Uterus (tissue), 4 donors: ENCODE measurements around the gene SERPINA4. TPM values are rescaled to one million over a fixed set of nuclear protein-coding genes. Genes with fewer than 3 reads are reported as not detected.

Experiments
- total RNA-seq, 4 donors: library from RNA; depleted of rRNA in 3 of 4; stranded (reverse); fragments of >200 nt in 3 of 4; gene quantifications; one replicate each; pipeline versions ENCODE4 v1.1.0 to v1.2.4, GENCODE V29; 2014 to 2023
- donor health status: DM: yes; HTN: yes; CAD: no.

Gene SERPINA4
- total RNA-seq, 4 donors from 2014 or later: 0.28 TPM; not detected in 3

Other genes starting within 250 kb of the SERPINA4 start
- gene SERPINA6, start 238.1 kb upstream of the SERPINA4 start, total RNA-seq: under 1 TPM in 1 of 4 donors, not detected in 3; 0.76 TPM
- not detected for gene SERPINA2, start 194.7 kb upstream of the SERPINA4 start, total RNA-seq
- gene SERPINA1, start 172.8 kb upstream of the SERPINA4 start, total RNA-seq: 1 to 10 TPM in 2 of 4 donors, under 1 TPM in 1, not detected in 1; 0.88 to 6.6 (median 4.9) TPM
- gene SERPINA11, start 108.6 kb upstream of the SERPINA4 start, total RNA-seq: not detected
- not detected for gene SERPINA9, start 85.2 kb upstream of the SERPINA4 start, total RNA-seq
- gene SERPINA12, start 52.0 kb upstream of the SERPINA4 start, total RNA-seq: not detected
- gene SERPINA5, start 20.0 kb downstream of the SERPINA4 start, total RNA-seq: 10 to 100 TPM in 1 of 4 donors, 1 to 10 TPM in 2, under 1 TPM in 1; under 0.01 to 19.6 (median 3.2) TPM
- gene SERPINA3, start 50.9 kb downstream of the SERPINA4 start, total RNA-seq: 100 to 1,000 TPM in 1 of 4 donors, 10 to 100 TPM in 1, 1 to 10 TPM in 2; 1.7 to 109 (median 17.6) TPM
- gene GSC, start 208.7 kb downstream of the SERPINA4 start, total RNA-seq: 1 to 10 TPM in 1 of 4 donors, under 1 TPM in 2, not detected in 1; 0.58 to 7.4 (median 0.90) TPM